T-helper 1 cell treated with Interleukin-12 subunit alpha and Interleukin-12 subunit beta and Interleukin-4 antibody, amounts not matched to agents 30 ng/mL and 1 ng/mL, for 36 hours (primary cell): ENCODE data around the gene RAB5B. TPM values are rescaled to one million over a fixed set of nuclear protein-coding genes. Genes with fewer than 3 reads are reported as not detected.

Experiments
- intact Hi-C: fragments of 100-400 bp; cut with micrococcal nuclease; formaldehyde crosslinking; loops from one replicate; pipeline ENCODE4 v1.15.1; 2024
- total RNA-seq: library from RNA; stranded (reverse); gene quantifications from 2 replicates; pipeline ENCODE4 v1.2.3, GENCODE V29; 2022

Gene RAB5B
- total RNA-seq, 1 donor from 2014 or later = 68.8 TPM

DNA sequence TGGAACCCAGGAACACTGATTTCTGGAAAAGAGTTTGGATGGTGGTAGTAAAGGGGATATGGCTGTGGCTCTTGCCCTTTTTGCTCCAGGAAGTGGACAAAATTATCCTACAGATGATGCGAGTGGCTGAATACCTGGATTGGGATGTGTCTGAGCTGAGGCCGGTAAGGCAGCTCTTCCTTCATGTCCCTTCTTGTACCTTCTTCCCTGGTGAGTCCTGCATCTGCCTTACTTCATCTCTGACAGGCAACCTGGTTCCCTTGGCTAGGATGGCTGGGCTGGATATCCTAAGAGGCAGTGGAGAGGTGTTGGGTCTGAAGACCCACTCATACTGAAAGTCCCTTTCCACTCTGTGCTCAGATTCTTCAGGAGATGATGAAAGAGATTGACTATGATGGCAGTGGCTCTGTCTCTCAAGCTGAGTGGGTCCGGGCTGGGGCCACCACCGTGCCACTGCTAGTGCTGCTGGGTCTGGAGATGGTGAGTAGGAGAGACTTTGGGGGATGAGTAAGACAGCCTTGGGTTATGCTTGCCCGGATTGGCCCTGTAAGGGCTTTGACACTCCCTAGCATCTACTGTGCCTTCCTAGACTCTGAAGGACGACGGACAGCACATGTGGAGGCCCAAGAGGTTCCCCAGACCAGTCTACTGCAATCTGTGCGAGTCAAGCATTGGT is 34.9 kb upstream of the RAB5B start:
- intact Hi-C loops = no loop called here

DNA sequence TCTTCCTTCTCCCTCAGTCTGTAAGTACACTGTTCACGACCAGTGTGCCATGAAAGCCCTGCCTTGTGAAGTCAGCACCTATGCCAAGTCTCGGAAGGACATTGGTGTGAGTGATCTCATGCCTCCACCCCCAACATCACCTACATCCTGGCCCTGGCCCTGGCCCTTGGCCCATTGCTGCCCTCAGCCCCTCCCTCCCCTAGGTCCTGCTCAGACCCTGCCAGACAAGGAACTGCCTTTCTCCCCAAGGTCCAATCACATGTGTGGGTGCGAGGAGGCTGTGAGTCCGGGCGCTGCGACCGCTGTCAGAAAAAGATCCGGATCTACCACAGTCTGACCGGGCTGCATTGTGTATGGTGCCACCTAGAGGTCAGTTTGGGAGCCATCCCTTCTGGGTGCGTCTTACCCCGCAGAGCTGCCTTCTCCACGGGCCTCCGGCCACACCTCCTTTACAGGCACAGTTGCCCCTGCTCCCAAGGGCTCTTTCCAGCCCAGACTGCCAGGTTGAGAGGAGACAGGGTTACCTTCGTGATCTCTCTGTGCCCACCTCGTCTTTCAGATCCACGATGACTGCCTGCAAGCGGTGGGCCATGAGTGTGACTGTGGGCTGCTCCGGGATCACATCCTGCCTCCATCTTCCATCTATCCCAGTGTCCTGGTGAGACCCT is 33.7 kb upstream of the RAB5B start:
- intact Hi-C loops = loop anchor here (1.0 kb wide), 5 partner anchors 10 to 202 kb away; partner anchors contain the start of gene SARNP

DNA sequence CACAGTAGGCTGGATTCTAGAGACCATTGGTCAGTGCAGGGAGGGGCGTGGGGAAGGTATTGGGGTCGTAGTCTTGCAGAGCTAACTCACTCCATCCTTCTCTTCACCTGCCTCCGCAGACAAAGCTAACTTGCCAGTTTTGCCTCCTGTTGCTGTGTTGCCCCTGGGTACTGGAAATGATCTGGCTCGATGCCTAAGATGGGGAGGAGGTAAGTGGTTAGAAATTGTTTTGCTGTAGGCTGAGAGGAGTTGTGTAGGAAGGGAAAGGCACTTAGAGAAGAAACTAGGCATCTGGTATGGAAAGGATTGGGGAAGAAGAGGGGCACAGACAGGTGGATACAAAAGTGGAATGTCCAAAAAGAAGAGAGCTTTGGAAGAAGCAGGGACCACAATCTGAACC is 31.8 kb upstream of the RAB5B start:
- intact Hi-C loops = no loop called here

DNA sequence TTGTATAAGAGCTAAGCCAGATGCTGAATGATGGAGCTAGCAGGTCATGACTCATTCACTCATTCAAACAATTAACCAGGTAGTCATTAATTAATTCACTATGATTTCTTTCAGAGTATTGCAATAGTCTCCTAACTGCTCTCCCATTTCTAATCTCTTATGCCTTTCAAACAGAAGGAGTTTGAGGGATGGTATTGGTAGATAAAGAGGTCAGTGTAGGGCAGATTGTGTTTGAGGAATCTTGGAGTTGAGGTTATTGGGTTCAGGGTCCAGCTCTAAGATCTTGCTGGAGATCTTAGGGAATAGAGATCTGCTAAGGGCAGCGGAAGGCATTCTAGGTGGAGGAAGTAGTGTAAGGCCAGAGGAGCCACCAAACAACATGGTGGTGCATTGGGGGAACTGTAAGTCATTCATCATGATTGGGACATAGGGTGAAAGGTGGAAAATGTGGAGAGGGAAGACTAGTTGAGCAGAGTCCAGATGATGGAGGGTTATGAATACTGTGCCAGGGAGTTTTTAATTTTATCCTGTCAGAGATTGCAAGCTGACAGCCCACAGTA is 31.2 kb upstream of the RAB5B start:
- intact Hi-C loops = no loop called here

DNA sequence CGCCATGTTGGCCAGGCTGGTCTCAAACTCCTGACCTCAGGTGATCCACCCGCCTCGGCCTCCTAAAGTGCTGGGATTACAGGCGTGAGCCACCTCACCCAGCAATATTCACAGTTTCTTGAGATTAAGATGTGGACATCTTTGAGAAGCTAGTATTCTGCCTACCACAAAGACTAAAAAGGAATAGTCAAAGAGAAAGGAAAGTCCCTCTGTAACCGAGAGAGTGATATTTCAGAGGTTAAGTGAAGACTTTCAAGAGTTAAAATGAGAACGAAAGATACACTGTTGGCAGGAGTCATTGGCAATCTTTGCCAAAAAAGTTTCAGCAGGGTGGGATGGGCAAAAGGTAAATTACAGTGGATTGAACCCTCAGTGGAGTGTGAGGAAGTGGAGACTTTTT is 27.3 kb upstream of the RAB5B start:
- intact Hi-C loops = no loop called here

DNA sequence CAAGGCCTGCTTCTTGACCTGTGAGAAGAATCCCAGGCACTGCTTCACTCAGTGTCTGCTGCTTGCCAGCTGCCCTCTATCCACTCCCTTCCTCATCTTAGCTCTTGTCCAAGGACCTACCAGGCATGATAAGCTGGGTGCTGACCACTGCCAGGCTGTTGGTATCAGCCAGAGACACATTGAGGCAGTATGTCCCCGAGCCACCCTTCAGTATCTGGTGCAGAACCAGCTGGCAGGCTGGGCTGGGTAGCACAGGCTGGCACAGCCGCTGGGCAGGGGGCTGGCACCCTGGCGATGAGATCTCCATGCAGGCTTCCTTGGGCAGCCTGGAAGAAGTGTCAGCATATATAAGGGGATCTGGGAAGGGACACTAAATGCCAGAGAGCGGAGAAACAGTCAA is 18.5 kb upstream of the RAB5B start:
- intact Hi-C loops = no loop called here

DNA sequence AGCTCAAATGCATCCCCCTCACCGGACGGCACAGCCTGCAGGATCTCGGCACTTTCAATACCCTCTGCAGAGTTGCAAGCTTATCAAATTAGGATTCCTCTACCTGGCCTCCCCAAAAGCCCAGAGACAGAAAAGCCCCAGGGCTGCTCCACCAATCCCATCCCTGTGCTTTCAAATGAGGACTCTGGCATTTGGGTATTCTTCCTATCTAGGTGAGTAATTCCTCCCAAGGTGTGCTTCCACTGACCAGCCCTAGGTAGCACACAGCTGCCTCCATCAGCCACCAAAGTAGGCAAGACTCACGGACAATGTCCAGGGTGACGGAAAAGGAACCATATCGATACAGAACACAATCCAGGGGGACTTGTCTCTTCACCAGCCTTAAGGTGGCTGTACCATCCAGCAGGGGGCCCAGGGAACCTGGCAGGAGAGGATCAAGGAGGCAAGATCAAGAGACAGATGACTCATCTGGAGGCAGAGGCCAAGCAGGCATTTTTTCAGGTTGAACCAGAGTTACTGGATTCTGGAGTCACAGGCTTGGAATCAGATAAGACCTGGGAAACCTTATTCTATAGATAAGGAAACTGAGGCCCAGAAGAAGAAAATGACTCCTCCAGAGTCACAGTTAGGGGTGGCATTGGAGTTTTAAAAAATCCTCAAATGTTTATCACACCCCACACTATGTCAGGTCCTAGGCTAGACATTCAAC is 17.9 kb upstream of the RAB5B start:
- intact Hi-C loops = no loop called here

DNA sequence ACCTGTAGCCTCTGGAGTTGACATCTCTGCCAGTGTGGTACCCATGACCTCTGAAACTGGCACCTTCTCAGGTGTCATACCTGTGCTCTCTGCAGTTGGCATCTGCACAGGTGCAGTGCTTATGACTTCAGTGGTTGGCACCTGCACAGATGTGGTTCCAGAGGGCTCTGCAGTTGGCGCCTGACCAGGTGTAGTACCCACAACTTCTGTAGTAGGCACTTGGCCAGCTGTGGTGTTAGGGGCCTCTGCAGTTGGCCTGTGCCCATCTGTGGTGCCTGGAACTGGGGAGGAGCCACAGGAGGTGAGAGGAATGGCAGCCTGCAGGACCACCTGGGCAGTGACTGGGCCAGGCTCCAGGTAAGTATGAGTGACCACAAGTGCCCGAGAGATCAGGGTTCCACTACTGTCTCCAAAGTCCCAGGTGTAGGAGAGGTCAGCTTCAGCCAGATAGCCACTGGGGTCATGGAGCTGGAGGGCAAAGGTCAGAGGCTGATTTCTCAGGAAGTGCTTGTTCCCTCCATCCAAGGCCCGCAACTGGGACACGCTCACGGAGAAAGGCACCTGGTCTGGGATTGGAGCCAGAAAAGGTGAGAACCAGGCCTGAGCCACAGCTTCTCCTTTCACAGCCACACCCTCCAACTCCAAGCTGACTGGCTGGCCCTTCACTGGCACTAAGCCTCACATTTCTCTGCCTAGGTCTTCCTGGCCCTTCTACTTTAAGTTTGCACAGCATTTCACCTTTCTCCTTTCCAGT is 16.6 kb upstream of the RAB5B start:
- intact Hi-C loops = no loop called here

GRCh38 chr12:55963760-55964159 is 10.1 kb upstream of the RAB5B start:
- intact Hi-C loops = no loop called here

- intact Hi-C loops = no loop called here
Observed at GRCh38 chr12:55965240-55965639, 8.6 kb upstream of the RAB5B start.

- intact Hi-C loops = loop anchor here (1.0 to 2.0 kb wide), 3 partner anchors 8 to 41 kb away; partner anchors contain the start of genes DGKA and RAB5B
Observed at GRCh38 chr12:55965941-55966407, 7.9 kb upstream of the RAB5B start, which contains the start of gene PMEL. Gene PMEL, minus strand, starts transcription at chr12:55966042. Its CDS starts 31 bp downstream, at chr12:55966011.

GRCh38 chr12:55966408-55967281 is 7.2 kb upstream of the RAB5B start, which contains the start of gene CDK2:
Gene CDK2, plus strand, starts transcription at chr12:55966830. Its CDS starts 179 bp downstream, at chr12:55967009.
- intact Hi-C loops = loop anchor here (1.0 to 2.0 kb wide), 3 partner anchors 8 to 40 kb away; partner anchors contain the start of genes DGKA and RAB5B

GRCh38 chr12:55969356-55969755 is 4.5 kb upstream of the RAB5B start:
- intact Hi-C loops = no loop called here

- intact Hi-C loops = loop anchor here (5.0 kb wide), 3 partner anchors 667 to 1782 kb away; partner anchors contain the start of genes CDK4, DDIT3 and MBD6
Observed at GRCh38 chr12:55970775-55971174, 3.1 kb upstream of the RAB5B start.

DNA sequence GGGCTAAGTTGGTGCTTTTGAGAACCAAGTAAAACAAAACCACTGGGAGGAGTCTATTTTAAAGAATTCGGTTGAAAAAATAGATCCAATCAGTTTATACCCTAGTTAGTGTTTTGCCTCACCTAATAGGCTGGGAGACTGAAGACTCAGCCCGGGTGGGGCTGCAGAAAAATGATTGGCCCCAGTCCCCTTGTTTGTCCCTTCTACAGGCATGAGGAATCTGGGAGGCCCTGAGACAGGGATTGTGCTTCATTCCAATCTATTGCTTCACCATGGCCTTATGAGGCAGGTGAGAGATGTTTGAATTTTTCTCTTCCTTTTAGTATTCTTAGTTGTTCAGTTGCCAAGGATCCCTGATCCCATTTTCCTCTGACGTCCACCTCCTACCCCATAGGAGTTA is 1.8 kb upstream of the RAB5B start:
- intact Hi-C loops = loop anchor here (2.0 to 5.0 kb wide), 7 partner anchors 187 to 1780 kb away; partner anchors contain the start of genes CDK4, DDIT3, MBD6 and MYL6

DNA sequence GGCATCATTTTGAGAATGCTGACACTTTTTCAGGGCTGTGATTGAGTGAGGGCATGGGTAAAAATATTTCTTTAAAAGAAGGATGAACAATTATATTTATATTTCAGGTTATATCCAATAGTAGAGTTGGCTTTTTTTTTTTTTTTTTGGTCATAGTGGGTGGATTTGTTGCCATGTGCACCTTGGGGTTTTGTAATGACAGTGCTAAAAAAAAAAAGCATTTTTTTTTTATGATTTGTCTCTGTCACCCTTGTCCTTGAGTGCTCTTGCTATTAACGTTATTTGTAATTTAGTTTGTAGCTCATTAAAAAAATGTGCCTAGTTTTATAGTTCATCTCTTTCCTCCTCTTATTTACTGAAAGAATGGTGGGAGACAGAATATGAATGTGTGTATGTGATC is 1.4 kb upstream of the RAB5B start:
- intact Hi-C loops = loop anchor here (2.0 to 5.0 kb wide), 7 partner anchors 186 to 1780 kb away; partner anchors contain the start of genes CDK4, DDIT3, MBD6 and MYL6

DNA sequence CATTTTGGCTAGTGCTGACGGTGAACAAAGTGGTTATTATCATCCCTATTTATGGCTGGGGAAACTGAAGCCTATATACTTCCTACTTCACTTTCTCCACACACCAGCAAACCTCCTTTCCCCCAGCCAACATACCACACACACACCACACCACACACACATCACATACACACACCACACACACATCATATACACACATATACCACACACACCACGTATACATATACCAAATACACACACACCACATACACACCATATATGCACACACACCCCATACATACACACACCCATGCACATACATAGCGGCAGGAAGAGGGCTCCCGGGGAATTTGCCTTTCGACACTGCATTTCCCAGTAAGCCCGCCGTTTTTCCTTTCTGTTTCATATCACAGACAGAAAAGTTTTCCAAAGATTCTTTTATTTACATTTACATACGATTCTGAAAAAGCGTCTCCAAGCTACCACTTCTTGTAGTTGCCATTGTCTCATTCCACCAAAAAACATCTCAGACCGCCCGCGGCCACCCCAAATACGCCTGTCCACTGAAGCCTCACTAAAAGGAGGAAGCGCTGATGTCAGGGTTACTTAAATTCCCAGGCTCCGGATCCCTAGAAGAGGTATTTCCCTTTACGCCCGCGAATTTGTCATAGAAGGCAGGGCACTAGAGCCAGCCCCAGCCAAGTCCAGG is 823 bp upstream of the RAB5B start:
- intact Hi-C loops = loop anchor here (1.0 to 5.0 kb wide), 25 partner anchors 23 to 1779 kb away; partner anchors contain the start of genes BLOC1S1, CDK4, COQ10A and CS

GRCh38 chr12:55974308-55974730 is 441 bp downstream of the RAB5B start:
- intact Hi-C loops = loop anchor here (1.0 to 5.0 kb wide), 4 partner anchors 8 to 1778 kb away; partner anchors contain the start of genes CDK2, CDK4, DDIT3 and MBD6

GRCh38 chr12:55978393-55978792 is 4.5 kb downstream of the RAB5B start:
- intact Hi-C loops = no loop called here
